ENCODE measurements around the gene TWNK. TPM values are rescaled to one million over a fixed set of nuclear protein-coding genes. Genes with fewer than 3 reads are reported as not detected.

The TWNK gene
- total RNA-seq, 3 donors from 2014 or later (not counting 1 experiment from before 2014, with no cell fraction given), result 2.2 to 3.6 (median 3.3) TPM

DNA sequence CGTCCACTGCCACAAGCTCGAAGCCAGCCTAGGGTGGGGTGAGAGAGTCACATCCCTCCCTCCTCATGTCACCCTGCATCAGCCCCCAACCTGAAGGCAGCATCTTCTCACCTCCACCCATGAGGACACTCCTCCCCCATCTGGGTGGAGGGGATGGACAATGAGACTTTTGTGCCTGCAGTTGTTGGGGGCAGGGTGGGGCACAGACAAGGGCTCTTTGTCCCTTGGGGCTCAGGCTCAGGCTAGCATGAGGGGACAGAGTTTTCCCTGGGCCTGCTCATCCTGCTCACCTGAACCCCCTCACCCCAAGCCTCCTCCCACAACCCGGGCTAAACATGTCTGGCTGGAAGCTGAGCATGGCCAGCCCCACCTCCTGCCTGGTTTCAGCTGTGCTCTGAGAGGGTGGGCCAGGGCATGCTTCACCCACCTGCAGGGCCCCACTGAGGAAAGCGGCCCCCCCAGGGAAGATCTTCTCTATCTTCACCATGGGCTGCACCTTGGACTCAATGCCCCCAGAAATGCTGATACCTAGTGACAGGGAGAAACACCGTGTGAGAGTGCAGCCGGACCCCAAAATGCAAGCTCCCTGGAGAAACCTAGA, 21.6 kb downstream of the TWNK start:
- TF ChIP-seq, protein P1, sequence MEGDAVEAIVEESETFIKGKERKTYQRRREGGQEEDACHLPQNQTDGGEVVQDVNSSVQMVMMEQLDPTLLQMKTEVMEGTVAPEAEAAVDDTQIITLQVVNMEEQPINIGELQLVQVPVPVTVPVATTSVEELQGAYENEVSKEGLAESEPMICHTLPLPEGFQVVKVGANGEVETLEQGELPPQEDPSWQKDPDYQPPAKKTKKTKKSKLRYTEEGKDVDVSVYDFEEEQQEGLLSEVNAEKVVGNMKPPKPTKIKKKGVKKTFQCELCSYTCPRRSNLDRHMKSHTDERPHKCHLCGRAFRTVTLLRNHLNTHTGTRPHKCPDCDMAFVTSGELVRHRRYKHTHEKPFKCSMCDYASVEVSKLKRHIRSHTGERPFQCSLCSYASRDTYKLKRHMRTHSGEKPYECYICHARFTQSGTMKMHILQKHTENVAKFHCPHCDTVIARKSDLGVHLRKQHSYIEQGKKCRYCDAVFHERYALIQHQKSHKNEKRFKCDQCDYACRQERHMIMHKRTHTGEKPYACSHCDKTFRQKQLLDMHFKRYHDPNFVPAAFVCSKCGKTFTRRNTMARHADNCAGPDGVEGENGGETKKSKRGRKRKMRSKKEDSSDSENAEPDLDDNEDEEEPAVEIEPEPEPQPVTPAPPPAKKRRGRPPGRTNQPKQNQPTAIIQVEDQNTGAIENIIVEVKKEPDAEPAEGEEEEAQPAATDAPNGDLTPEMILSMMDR (IDR thresholded peaks at IDR 0.05), result no peak
- Histone ChIP-seq H3K9me3 (ENCODE audit: control insufficient read depth, insufficient read depth, low read length) (no peaks in the 10 kb centered on the region), H3K27me3 (ENCODE audit: control insufficient read depth, insufficient read depth, low read length) (no peaks in the 10 kb centered on the region), H3K36me3 (ENCODE audit: control insufficient read depth, insufficient read depth, low read length) (peaks cover 4% of the 10 kb centered on the region), H3K27ac (ENCODE audit: low read length) (no peak overlapping the region), H3K4me1 (ENCODE audit: control insufficient read depth, insufficient read depth, low read length) (peaks cover 8% of the 10 kb centered on the region), H3K4me3 (ENCODE audit: low read length) (no peak overlapping the region)
- WGBS (ENCODE audit: insufficient coverage), result 96% methylated on average over 6 of the region's 6 CpGs
- Mint-ChIP-seq H3K4me1 (peaks cover 10% of the 10 kb centered on the region in 2 donors), H3K4me3 (no peak overlapping the region), H3K27me3 (ENCODE audit: low read depth in 2 of 2) (peaks cover 4 to 8% of the 10 kb centered on the region in 2 donors), H3K9me3 (no peaks in the 10 kb centered on the region), H3K27ac (no peak overlapping the region), H3K36me3 (no peaks in the 10 kb centered on the region)
- no peak for DNase-seq
- ATAC-seq, result no peak
- intact Hi-C loops (cut with micrococcal nuclease), result no loop called here

DNA sequence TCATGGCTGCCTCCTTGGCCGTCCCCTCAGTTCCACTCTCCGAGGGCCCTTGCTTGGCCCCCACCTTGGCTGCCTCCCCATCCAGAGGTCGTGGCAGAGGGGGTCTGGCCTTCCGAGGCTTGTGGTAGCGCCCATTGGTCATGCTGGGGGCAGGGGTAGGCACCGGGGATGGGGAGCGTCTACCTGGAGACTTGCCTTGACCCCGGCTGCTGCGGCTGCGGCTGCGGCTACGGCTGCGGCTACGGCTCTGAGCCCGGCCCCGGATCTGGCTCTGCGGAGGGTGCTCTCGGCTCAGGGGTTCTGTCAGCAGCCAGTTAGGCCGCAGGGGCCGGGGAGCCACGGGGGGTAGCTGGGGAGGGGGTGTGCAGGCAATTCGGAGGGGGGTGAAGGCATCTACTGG, 23.0 kb downstream of the TWNK start:
- Histone ChIP-seq H3K4me1 (ENCODE audit: control insufficient read depth, insufficient read depth, low read length) (peaks cover 8% of the 10 kb centered on the region), H3K9me3 (ENCODE audit: control insufficient read depth, insufficient read depth, low read length) (no peaks in the 10 kb centered on the region), H3K27ac (ENCODE audit: low read length) (no peak overlapping the region), H3K36me3 (ENCODE audit: control insufficient read depth, insufficient read depth, low read length) (peaks cover 4% of the 10 kb centered on the region), H3K27me3 (ENCODE audit: control insufficient read depth, insufficient read depth, low read length) (peaks cover under 1% of the 10 kb centered on the region), H3K4me3 (ENCODE audit: low read length) (no peak overlapping the region)
- 93% methylated on average over 22 of the region's 22 CpGs for WGBS (ENCODE audit: insufficient coverage)
- Mint-ChIP-seq H3K36me3 (no peaks in the 10 kb centered on the region), H3K27ac (no peak overlapping the region), H3K4me1 (peaks cover 10 to 16% of the 10 kb centered on the region in 2 donors), H3K4me3 (no peak overlapping the region), H3K27me3 (ENCODE audit: low read depth in 2 of 2) (peaks cover 8 to 15% of the 10 kb centered on the region in 2 donors), H3K9me3 (no peaks in the 10 kb centered on the region)
- no peak for DNase-seq
- intact Hi-C loops (cut with micrococcal nuclease), result loop anchor here (5.0 kb wide), 1 partner anchor 338 kb away; no protein-coding TSS in a partner anchor
- TF ChIP-seq, protein P1 (IDR thresholded peaks at IDR 0.05), result no peak
- ATAC-seq, result no peak

DNA sequence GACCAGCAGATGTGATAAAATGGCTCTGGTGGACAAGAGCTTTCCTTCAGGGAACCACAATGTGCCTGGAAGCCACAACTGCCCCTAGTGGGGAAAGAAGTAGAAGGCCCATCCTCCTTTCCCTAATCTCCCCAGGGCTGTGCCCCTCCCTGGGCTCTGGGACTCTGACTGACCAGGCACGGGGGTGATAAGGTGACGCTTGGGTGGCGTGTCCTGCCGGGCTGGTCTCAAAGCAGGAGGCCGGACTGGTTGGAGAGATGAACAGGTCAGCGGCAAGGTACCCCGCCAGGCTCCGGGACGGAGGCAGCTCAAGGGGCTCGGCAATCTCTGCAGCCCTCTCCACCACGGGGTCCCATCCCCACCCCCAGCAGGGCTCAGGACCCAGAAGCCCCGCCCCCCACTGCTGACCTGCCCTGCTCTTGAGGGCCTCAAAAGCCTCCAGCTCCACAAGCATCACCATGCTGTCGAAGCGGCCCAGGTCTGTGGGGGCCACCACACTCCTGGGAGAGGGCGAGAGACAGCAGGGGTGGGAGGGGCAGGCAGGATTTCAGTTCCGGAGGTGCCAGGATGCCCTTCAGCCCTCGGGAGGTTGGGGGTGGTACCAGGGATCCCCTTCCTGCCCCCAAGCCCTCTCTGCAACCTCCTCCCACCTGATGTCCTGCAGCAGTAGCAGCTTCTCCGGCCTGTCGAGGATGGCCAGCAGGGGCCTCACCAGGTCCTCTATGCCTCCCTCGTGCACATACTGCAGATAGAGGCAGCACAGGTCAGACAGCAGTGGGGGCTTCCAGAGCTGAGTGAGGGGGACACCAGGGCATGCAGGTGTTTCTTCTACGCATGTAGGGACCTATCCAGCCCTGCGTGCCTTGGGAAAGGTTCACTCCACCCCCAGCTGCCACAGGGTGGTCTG, 24.4 kb downstream of the TWNK start:
- peaks cover 18 to 25% of the 10 kb centered on the region in 2 donors for H3K27me3 Mint-ChIP-seq (ENCODE audit: low read depth in 2 of 2)
- WGBS (ENCODE audit: insufficient coverage), result 83% methylated on average over 22 of the region's 22 CpGs

More for the DNA sequence above, 24.4 kb downstream of the TWNK start:
- TF ChIP-seq, protein P1 (IDR thresholded peaks at IDR 0.05), result no peak
- Histone ChIP-seq H3K4me3 (ENCODE audit: low read length) (no peak overlapping the region), H3K27ac (ENCODE audit: low read length) (no peak overlapping the region), H3K9me3 (ENCODE audit: control insufficient read depth, insufficient read depth, low read length) (no peaks in the 10 kb centered on the region), H3K4me1 (ENCODE audit: control insufficient read depth, insufficient read depth, low read length) (peaks cover 8% of the 10 kb centered on the region), H3K36me3 (ENCODE audit: control insufficient read depth, insufficient read depth, low read length) (peaks cover 2% of the 10 kb centered on the region), H3K27me3 (ENCODE audit: control insufficient read depth, insufficient read depth, low read length) (peaks cover 4% of the 10 kb centered on the region)
- Mint-ChIP-seq H3K4me1 (peaks cover 10 to 16% of the 10 kb centered on the region in 2 donors), H3K36me3 (no peaks in the 10 kb centered on the region), H3K9me3 (no peaks in the 10 kb centered on the region), H3K27ac (no peak overlapping the region), H3K4me3 (no peak overlapping the region)
- ATAC-seq (no peak), DNase-seq (no peak)
- intact Hi-C loops (cut with micrococcal nuclease), result loop anchor here (5.0 kb wide), 1 partner anchor 339 kb away; no protein-coding TSS in a partner anchor
